Measurements from ENCODE around the gene ARSA. TPM values are rescaled to one million over a fixed set of nuclear protein-coding genes. Genes with fewer than 3 reads are reported as not detected.

Gene ARSA
- total RNA-seq, 1 experiment from 2014 or later = 10.3 TPM

- H2BK5ac ChIP-seq (ENCODE audit: insufficient read length, low read length) = no peak overlapping the region
- no peak overlapping the region for H4K8ac ChIP-seq (replicated peaks; ENCODE audit: insufficient read length, low read depth, low read length)
- TF ChIP-seq CTCF (conservative IDR thresholded peaks at IDR 0.05) = no peak
- no peak overlapping the region for H3K4me2 ChIP-seq (ENCODE audit: insufficient read depth, insufficient read length, low read length)
- H3K4me1 Mint-ChIP-seq = peaks cover 9 to 10% of the 10 kb centered on the region in 2 experiments
- no peak overlapping the region for H3K27ac ChIP-seq (ENCODE audit: insufficient read length, low read depth, low read length)
- no peaks in the 10 kb centered on the region for H3K79me2 ChIP-seq (ENCODE audit: insufficient read depth, low read length)
- H2BK120ac ChIP-seq (ENCODE audit: low read depth, low read length, poor library complexity, severe bottlenecking) = no peak overlapping the region
- no peak overlapping the region for H2BK20ac ChIP-seq (ENCODE audit: low read depth, low read length, poor library complexity, severe bottlenecking)
- H2BK15ac ChIP-seq (ENCODE audit: low read depth, low read length) = no peak overlapping the region
- H3K27ac Mint-ChIP-seq = no peak overlapping the region
- peaks cover under 1% of the 10 kb centered on the region for H3K23me2 ChIP-seq (ENCODE audit: insufficient read length, low read depth, low read length, poor library complexity, severe bottlenecking)
- no peak for DNase-seq
- H3T11ph ChIP-seq (ENCODE audit: low read length) = no peak overlapping the region
- H3K4ac ChIP-seq (ENCODE audit: low read depth, low read length) = no peak overlapping the region
- no peak overlapping the region for H2AK5ac ChIP-seq (ENCODE audit: insufficient read length, low read length)
- H3K27me3 ChIP-seq (ENCODE audit: insufficient read depth, low read length) = no peaks in the 10 kb centered on the region; the same call in 1 of the 2 replicates
- no peak overlapping the region for H4K5ac ChIP-seq (ENCODE audit: insufficient read length, low read depth, low read length)
- H3K79me1 ChIP-seq (ENCODE audit: insufficient read depth, low read depth, low read length, poor library complexity, severe bottlenecking) = no peaks in the 10 kb centered on the region
- no peak overlapping the region for H3K18ac ChIP-seq (ENCODE audit: insufficient read length, low read depth, low read length)
- no CpG with 5 or more reads among the region's 23 CpGs for WGBS (ENCODE audit: extremely low coverage, insufficient read length, low lambda C conversion rate)
- H3K14ac ChIP-seq (ENCODE audit: insufficient read depth, low read length) = no peak overlapping the region
- H3K9me3 Mint-ChIP-seq = no peaks in the 10 kb centered on the region
- H3K4me1 ChIP-seq (ENCODE audit: insufficient read depth, low read length) = no peaks in the 10 kb centered on the region; the same call in 1 of the 2 replicates
- no peak overlapping the region for H3K9ac ChIP-seq (ENCODE audit: extremely low read depth, insufficient read length, low read length)
- no peak overlapping the region for H3K56ac ChIP-seq (ENCODE audit: insufficient read length, low read depth, low read length)
- no peak overlapping the region for H3K23ac ChIP-seq (ENCODE audit: insufficient read length, low read depth, low read length)
- no peak overlapping the region for H3K4me3 Mint-ChIP-seq
- no peaks in the 10 kb centered on the region for H4K20me1 ChIP-seq (ENCODE audit: control insufficient read depth, insufficient read depth, insufficient read length)
- H3K27me3 Mint-ChIP-seq (ENCODE audit: low read depth) = peaks cover 35% of the 10 kb centered on the region
- H4K91ac ChIP-seq (ENCODE audit: insufficient read length, low read depth, low read length) = no peak overlapping the region
- H2BK12ac ChIP-seq (ENCODE audit: insufficient read length, low read depth, low read length) = no peak overlapping the region
- no peaks in the 10 kb centered on the region for H3K9me3 ChIP-seq (ENCODE audit: control insufficient read depth, low read depth, low read length)
- no peaks in the 10 kb centered on the region; a peak in 1 of 7 replicates for H3K36me3 Mint-ChIP-seq (ENCODE audit: insufficient read depth in 1 of 3, low read depth in 3 of 3)
- no peak overlapping the region for H2AFZ ChIP-seq (ENCODE audit: low read length)
These were observed 22.8 kb downstream of the ARSA start for GRCh38 chr22:50605002-50605612.

Data from H9 (cell line).